Ramos (cell line): ENCODE measurements around the gene ANLN.

Experiments used
- in situ Hi-C: fragments of 300-500 bp; cut with MboI; formaldehyde crosslinking; loops from one replicate; pipeline ENCODE4 v1.14.3; 2022; ENCODE audit warnings: low sequenced_read_pairs; ENCODE audit not compliant: unreplicated experiment

The ANLN gene

DNA sequence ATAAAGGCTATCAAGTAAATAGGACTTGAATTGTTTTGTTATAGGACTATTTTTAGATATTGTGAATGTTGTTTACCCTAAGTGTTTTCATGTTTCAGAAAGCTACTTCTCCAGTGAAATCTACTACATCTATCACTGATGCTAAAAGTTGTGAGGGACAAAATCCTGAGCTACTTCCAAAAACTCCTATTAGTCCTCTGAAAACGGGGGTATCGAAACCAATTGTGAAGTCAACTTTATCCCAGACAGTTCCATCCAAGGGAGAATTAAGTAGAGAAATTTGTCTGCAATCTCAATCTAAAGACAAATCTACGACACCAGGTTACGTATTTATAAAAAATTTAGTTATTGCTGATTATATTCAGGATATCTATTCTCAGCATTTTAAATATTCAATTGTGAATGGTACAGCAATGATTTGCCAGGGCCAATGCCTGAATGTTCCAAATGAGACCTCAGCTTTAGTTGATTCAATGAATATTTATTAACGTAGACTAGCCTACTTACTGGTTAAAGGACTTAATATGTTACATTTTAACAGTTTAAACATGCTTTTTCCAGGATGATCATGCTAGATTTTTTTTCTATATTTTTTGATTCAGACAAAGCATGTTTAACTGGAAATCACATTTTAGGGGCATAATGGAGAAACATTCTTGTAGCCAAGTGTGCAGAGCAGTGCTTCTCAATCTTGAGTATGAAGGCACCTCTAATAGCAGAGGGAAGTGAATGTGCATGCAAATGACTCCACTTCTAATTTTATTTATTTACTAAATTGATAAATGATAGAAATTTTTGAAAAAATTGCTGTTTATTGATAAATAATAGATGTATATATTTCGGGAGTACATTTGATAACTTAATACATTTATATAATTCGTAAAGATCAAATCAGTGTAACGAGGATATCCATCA is 18.2 kb downstream of the ANLN start:
- in situ Hi-C loops, result no loop called here

DNA sequence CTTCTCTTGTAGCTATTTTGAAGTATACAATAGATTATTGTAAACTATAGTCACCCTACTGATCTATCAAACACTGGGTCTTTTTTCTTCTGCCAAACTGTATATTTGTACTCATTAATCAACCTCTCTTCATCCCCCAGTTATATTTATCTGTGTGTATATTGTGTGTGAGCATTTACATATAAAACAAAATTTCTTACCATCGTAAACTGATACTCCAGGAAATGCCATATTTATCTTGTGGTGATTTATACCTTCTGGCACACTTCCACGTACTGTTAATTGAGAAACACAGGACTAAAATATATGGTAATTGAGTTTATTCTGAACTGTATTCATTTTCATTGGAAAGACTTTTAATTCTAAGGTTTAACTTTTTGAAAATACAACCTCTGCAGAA is 18.9 kb downstream of the ANLN start:
- in situ Hi-C loops, result no loop called here

DNA sequence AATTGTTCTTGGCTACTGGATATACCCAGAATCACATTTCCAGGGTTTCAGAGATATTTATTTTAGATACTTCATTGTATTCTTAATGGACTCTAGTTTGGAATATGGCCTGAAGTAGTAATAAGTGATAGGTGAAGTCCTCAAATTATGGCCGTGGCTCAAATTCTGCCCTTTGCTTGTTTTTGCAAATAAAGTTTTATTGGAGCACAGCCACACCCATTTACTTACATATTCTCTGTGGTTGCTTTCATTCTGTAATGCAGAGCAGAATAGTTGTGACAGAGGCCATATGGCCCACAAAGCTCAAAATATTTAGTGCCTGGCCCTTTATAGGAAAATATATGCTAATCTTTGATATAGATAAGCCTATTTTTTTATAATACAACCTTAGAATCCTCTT is 19.5 kb downstream of the ANLN start:
- in situ Hi-C loops, result no loop called here

DNA sequence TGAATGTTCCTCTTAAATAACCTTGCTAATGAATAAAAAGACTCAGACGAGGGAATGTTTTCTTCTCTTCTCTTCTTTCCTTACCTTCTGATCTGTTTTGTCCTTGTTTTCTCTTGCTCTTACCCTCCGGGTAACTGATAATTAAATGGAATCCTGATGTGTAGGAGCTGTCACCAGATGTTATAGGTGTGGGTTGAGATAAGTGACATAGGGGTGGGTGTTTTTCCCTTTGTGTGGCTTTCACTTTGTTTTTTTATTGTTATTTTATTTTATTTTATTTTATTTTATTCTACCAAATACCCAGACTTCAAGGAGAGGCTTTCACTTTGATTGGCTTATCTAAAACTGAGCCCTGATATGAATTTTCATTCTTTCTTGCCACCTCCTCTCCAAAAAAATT is 25.5 kb downstream of the ANLN start:
- in situ Hi-C loops, result no loop called here

DNA sequence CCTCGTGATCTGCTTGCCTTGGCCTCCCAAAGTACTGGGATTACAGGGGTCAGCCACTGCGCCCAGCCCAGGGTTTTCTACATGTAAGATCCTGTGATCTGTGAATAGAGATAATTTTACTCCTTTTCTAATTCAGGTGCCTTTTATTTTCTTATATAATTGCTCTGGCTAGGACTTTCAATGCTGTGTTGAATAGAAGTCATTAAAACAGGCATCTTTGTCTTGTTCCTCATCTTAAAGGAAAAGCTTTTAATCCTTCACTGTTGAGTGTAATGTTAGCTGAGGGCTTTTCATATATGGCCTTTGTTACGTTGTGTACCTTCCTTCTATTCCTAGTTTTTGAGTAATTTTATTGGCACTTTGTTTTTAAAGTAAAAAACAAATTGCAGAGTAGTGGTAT is 26.6 kb downstream of the ANLN start:
- in situ Hi-C loops, result no loop called here

DNA sequence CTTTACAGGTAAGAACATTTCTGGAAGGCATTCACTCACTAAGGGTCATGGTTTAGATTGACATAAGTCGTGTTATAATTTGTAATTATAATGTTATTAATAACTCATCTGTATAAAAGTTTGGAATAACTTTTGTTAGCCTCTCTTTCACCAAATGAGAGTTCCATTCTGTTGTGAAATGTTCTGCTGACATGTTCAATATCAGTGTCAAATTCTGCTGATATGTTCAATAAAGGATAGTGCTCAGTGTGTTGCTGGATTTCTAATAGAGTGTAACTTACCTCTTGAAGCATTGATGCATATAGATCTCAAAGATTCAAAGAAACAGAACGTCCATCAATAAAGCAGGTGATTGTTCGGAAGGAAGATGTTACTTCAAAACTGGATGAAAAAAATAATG is 30.6 kb downstream of the ANLN start:
- in situ Hi-C loops, result no loop called here

DNA sequence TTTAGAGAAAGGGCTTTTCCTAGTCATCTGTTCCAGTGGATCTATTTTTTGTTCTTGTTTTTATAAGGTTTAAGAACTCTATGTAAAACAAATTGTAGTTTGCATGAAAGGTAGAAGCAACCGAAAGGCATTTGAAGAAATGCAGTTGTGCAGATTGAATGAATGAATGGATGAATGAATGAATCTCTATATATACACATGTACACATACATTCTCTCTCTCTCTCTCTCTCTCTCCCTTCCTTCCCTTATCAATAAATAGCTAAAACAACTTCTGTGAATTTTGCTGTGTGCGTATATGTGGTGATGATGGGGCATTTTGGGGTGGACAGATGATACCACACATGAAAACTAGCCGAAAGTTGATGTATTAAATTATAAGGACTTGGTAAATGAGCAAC is 32.4 kb downstream of the ANLN start:
- in situ Hi-C loops, result no loop called here

DNA sequence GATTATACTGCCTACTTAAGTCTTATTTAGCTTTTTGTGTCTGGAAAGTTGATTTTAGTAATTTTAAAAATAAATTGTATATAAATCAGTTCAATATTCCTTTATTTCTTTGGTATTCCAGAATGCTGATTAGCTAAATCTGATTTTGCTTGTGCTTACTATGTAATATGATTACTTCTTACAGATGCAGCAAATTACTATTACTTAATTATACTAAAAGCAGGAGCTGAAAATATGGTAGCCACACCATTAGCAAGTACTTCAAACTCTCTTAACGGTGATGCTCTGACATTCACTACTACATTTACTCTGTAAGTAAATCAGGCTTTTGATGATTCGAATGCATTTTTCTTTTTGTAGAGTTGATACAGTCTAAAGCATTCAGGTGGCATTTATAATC is 34.0 kb downstream of the ANLN start:
- in situ Hi-C loops, result no loop called here

DNA sequence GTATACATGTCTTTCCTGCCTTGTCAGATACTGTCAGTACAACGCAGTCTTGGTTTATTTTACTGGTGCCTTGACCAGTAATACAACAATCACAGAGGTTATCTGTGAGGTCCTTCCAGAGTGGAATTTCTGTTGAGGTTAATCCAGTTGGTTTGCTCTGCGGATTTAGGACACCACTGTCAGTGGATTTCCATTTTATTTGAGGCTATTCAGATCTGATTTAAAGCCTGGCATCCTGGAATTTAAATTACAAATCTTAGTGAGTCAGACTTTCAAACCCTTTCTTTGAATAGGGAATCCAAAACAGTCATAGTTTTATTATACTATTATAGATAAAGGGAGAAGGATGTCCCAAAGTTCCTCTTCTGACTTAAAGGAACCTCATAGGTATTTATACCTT is 40.5 kb downstream of the ANLN start:
- in situ Hi-C loops, result no loop called here

DNA sequence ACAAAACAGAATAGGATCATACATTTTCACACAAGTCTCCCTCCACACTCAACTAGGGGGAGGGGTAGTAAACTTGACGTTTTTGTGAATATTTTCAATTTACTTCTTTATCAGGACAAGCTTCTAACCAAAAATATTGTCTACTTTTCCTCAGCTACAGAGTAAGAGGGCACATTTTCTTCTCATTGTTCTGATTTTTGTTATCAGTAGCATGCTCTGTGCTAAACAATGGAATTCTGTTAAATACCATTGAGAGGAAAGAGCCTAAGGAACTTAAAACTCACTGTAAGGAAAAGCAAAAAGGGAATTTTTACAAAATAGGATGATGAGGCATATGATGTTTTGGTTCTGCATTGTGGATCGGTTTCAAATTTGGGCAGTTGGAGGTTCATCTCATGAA is 41.2 kb downstream of the ANLN start:
- in situ Hi-C loops, result no loop called here

DNA sequence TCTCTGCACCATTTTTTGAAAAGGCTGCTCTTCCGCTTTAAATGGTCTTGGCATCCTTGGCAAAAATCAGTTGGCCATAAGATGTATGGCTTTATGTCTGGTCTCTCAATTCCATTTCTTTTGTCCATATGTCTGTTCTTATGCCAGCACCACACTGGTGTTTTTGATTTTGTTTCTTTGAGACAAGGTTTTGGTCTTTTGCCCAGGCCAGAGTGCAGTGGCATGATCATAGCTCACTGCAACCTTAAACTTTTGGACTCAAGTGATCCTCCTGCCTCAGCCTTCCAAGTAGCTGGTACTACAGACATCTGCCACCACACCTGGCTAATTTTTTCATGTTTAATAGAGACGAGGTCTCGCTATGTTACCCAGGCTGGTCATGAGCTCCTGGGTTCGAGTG is 48.5 kb downstream of the ANLN start:
- in situ Hi-C loops, result no loop called here

DNA sequence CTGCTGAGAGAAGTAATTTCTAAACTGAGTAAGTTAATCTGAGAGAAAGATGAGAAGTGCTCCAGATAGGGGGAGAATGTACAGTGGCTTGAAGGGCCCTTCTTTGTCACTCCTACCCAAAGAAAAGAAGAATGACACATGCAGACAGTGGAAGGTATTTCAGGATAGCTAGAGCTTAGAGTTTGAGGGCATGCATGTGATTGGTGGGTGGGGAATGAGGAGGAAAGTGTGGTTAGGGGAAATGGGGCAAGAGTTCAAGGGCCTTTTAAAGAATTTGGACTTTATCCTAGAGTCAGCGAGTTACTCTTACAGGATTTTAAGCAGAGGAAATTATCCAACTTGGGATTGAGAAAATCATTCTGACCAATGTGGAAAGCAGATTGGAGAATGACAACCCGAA is 50.0 kb downstream of the ANLN start:
- in situ Hi-C loops, result no loop called here

DNA sequence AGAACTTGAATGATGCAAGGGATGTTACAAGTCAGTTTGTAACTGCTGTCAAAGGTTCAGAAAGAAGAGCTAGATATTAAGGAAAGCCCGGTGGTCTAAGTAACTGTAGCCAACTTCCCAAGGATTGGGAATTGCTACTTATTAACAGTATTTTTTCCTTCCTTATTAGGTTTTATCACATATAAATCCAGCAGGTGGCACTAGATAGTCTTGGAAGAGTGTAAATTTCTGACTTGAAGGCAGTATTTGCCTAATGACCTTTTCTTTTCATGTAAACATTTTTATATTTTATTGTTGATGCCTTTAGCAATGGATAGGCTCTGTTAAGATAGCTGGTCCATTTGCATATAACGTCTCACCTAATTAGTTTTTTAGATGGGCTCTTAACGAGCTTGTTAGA is 51.2 kb downstream of the ANLN start:
- in situ Hi-C loops, result no loop called here

DNA sequence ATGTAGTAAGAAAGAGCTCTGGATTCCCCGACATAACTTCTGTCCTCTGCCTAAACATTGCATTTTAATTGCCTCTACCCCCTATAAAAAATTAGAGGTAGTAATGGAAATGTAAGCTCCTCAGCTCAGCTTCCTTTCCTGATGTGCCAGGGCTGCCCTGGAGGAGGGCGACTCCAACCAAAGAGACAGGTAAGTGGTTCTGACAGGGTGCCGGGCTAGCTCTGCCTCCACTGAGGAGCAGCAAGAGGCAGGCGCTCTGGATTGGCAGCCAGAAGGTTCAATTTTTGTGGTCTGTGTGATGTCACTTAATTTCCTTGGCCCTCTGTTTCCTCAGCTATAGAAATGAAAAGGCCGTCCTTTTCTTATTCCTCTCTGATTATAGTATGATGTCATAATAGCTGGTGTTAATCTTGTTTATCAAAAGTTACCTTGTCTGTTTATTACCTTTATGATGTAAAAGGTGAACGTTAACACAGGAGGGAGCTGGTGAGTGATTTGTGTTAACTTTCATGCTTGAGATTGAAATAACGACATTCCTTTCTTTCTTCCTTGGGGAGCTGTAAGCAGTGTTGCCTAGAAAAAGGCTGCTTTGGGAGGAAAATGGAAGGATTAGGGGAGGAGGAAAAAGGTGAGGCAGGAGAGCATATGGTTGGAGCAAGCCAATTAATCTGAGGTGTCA is 51.8 kb downstream of the ANLN start:
- in situ Hi-C loops, result no loop called here

DNA sequence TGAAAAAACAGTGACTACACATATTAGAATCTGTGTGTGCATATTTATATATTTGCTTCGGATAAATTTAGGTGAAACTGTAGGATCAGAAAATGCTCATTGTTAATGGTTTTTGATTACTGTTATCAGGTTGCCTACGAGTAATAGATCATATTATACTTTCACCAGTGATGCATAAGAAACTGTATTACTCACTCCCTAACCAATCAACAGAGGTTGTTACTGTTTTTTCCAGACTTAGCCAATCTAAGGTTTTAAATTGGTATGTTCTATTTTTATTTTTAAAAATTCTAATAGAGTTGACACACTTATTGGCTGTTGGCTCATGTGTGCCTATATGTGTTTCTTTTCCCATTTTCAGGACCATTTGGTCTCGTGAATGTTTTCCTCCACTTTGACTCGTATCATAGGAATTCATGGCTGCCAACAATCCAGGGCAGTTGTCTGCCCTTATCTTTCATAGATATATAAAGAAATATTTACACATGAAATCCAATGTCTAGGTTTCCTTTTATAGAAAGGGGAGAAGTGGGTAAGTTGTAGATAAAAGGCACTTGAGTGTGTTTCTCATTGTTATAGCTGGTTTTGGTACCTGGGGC is 59.2 kb downstream of the ANLN start:
- in situ Hi-C loops, result no loop called here

DNA sequence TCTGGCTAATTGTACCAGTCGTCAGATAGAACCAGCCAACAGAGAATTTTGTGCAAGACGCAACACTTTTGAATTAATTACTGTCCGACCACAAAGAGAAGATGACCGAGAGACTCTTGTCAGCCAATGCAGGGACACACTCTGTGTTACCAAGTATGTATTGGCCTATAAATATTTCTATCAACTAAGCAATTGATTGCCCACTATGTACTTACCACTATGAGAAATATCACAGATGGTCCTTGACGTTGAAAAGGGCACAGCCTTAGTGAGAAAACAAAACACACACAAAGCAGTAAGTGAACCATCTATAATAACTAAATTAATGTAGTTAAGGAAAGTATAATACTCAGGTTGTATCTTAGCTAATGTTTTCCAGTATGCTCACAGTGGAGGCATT is 60.0 kb downstream of the ANLN start:
- in situ Hi-C loops, result loop anchor here (25.0 kb wide), 1 partner anchor 738 kb away; no protein-coding TSS in a partner anchor

DNA sequence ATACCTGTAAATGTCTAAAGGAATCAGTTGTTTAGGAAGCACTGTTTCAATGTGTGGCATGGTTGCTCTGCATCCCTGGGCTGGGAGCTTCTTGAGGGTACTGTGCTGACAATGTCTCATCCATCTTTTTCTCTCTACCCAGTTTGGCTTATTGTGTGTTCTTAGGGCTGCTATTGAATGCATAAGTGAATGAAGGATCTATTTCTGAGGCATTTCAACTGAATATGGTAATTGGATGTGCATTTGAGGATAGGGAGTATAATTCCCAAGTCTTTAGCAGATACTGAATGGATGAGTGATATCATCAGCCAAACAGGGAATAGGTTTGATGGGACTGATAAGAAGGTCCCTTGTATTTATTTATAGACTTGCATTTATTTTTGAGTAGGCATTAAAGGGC is 64.1 kb downstream of the ANLN start:
- in situ Hi-C loops, result loop anchor here (25.0 kb wide), 1 partner anchor 734 kb away; no protein-coding TSS in a partner anchor

DNA sequence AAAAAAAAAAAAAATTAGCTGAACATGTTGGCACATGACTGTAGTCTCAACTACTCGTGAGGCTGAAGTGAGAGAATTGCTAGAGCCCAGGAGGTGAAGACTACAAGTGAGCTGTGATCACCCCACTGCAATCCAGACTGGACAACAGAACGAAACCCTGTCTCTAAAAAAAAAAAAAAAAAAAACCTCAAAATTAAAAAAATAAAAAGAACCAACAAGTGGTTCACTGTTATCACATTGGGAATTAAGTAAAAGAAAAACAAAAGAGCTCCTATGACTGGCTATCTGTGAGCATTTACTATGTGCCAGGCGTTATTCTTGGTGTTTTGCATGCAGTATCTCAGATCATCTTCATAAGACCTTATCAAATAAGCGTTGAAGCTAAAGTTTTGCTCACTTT is 66.0 kb downstream of the ANLN start:
- in situ Hi-C loops, result loop anchor here (25.0 kb wide), 1 partner anchor 732 kb away; no protein-coding TSS in a partner anchor

DNA sequence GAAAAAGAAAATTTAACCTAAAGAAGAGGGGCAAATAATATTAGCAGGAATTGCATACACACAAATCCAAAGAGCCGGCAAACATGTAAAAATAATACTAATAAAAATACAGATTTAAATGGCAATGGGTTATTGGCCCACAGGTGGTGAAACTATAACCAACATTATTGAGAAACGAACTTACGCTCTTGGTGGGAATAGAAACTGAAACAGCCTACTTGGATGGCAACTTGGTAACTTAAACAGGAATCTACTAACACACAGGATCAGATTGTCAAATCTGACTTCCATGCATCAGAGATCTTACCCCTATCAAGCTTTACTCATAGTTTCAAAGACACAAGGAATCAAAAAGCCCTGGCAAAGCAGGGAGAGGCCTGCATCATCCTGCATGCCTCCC is 66.5 kb downstream of the ANLN start:
- in situ Hi-C loops, result loop anchor here (25.0 kb wide), 1 partner anchor 731 kb away; no protein-coding TSS in a partner anchor

DNA sequence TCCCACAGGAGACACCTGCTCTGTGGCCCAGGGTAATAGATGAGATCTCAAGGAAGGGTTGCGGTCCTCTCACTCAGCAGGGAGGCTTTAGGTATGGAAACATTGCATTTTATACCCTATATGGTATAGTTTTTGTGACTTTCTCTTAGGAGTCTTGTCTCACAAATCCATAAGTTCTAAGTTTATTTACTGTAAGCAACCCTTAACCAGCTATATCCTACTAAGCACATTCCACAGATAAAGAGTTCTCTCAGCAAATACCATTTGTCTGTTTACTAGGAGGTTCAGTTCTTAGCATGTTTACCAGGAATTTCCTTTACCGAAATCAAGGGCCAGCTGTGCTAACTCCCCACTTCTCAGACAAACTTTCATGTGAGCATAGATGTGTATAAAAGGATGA is 66.9 kb downstream of the ANLN start:
- in situ Hi-C loops, result loop anchor here (25.0 kb wide), 1 partner anchor 731 kb away; no protein-coding TSS in a partner anchor
